Activated T-helper 1 cell treated with anti-CD3 and anti-CD28 coated beads, Interleukin-12 subunit alpha, Interleukin-12 subunit beta, Interleukin-2, Interleukin-4 antibody, amounts not matched to agents 30 ng/mL and 10 ng/mL and 1 ng/mL, durations not matched to agents 14 hours and 24 hours and 36 hours (primary cell): Measurements from ENCODE around the gene DDX24. TPM values are rescaled to one million over a fixed set of nuclear protein-coding genes. Genes with fewer than 3 reads are reported as not detected.
A peak's percentile ranks its signal among the peaks of the same experiment; 100 is the strongest.

Source experiments
- DNase-seq: peaks from one replicate; pipeline ENCODE4 v3.0.0; 2021; ENCODE audit warnings: low spot score
- H3K27ac Mint-ChIP-seq: one replicate; pipeline ENCODE4 v1.8.0; 2021; ENCODE audit warnings: mild to moderate bottlenecking, mixed read lengths
- H3K27me3 Mint-ChIP-seq: one replicate; pipeline ENCODE4 v1.8.0; 2022; ENCODE audit warnings: mild to moderate bottlenecking, moderate library complexity, mixed read lengths; ENCODE audit not compliant: insufficient read depth
- H3K36me3 Mint-ChIP-seq: one replicate; pipeline ENCODE4 v1.8.0; 2021; ENCODE audit warnings: low read depth, mixed read lengths
- H3K4me1 Mint-ChIP-seq: one replicate; pipeline ENCODE4 v1.8.0; 2021; ENCODE audit warnings: low read depth, mixed read lengths
- H3K4me3 Mint-ChIP-seq: one replicate; pipeline ENCODE4 v1.8.0; 2021; ENCODE audit warnings: mild to moderate bottlenecking, moderate library complexity, mixed read lengths
- H3K9me3 Mint-ChIP-seq: one replicate; pipeline ENCODE4 v1.8.0; 2021; ENCODE audit warnings: mixed read lengths
- intact Hi-C: fragments of 100-400 bp; cut with micrococcal nuclease; formaldehyde crosslinking; loops from one replicate; pipeline ENCODE4 v1.15.1; 2024
- total RNA-seq: library from RNA; stranded (reverse); gene quantifications from 2 replicates; pipeline ENCODE4 v1.2.3, GENCODE V29; 2022

The DDX24 gene
- total RNA-seq, 1 donor from 2014 or later = 271 TPM

DNA sequence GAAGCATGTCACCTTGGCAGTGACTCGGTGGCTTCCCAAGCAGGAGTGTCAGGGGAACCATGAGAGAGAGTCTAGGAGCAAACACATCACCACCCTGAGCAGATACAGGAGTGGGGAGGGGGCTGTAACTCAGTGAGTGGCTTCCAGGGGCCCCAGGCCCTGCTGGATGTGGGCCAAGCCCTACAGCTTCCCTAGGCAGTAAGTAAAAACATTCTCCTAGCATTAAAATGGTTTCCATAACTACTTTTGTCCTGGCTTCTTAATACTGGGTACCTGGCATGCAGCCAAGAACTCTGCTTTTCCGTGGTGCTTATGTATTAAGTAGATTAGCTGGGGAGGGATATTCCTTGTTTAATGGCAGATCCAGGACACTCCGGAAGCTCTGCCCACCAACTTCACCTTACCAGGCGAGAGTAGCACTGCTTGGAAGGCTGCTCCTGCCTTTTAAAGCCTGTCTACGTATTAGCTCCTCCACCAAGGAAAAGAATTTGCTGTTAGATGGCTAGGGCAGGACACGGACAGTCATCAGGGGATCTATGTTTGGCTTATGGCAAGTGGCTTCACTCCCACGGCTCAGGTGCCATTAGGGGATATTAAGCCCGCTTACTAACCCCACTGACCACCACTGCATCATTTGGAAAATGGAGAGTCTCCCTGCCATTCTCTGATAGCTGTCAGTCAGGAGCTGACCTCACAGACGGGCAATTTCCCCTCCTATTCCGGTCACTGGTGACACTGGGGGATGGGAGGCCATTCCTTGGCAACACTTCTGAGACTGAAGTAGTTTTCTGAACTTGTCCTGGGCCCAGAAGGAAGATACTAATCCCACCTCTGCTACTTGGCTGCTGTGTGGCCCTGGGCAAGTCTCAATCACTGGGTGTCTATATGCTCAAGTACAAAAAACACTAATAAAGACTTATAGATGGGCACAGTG, 32.0 kb downstream of the DDX24 start:
- DNase-seq = no peak
- no peaks in the 10 kb centered on the region for H3K9me3 Mint-ChIP-seq
- H3K36me3 Mint-ChIP-seq = peaks cover 46% of the 10 kb centered on the region
- no peaks in the 10 kb centered on the region for H3K27me3 Mint-ChIP-seq
- intact Hi-C loops = no loop called here
- H3K4me1 Mint-ChIP-seq = peaks cover 13% of the 10 kb centered on the region
- no peak overlapping the region for H3K4me3 Mint-ChIP-seq
- no peak overlapping the region for H3K27ac Mint-ChIP-seq

DNA sequence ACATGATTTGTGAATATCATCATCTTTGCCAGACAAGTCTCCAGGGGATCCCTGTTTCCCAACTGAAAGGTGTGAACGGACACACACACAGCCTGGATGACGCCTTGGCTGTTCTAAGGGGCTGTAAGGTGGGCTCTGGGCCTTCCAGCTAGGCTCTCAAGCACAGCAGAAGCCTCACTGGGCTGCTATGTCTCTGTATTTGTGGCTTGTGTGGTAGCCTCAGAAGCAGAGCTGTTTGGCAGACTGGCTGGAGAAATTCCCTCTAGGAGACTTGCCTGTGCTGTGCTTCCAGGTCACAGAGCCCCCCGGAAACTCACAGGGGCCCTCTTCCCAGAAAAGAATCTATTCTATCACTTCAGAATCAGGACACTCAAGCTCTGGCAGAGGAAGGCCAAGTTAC, 33.4 kb downstream of the DDX24 start:
- H3K9me3 Mint-ChIP-seq = no peaks in the 10 kb centered on the region
- H3K27me3 Mint-ChIP-seq = no peaks in the 10 kb centered on the region
- no peak overlapping the region for H3K4me3 Mint-ChIP-seq
- intact Hi-C loops = no loop called here
- H3K4me1 Mint-ChIP-seq = peaks cover 9% of the 10 kb centered on the region
- no peak for DNase-seq
- no peak overlapping the region for H3K27ac Mint-ChIP-seq
- H3K36me3 Mint-ChIP-seq = peaks cover 39% of the 10 kb centered on the region

DNA sequence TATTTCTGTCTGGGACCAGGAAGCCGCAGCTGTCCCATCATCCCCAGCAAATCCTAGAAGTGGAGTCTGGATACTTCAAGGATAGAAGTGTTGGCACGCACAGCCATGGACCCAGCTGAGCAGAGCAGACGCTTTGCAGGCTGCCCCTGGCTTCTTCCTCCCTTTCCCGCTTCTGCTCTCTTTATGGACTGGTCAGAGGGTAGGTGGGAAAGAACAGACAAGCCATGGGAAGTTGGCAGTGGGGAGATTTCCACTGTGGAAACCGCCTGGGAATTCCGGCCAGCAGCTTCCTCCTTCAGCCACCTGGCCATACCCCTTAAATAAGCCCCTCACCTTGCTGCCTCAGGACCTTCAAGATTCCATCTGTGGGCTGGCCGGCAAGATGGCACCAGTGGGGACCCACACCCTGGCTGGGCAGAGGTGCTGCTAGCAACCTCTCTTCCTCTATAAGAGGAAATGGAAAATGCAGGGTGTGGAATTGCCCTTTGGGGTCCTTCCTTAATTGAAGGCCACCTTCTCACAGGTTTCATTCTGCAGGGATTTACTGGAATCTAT, 34.2 kb downstream of the DDX24 start:
- intact Hi-C loops = no loop called here
- peaks cover 32% of the 10 kb centered on the region for H3K36me3 Mint-ChIP-seq
- no peak overlapping the region for H3K4me3 Mint-ChIP-seq
- peaks cover 1% of the 10 kb centered on the region for H3K4me1 Mint-ChIP-seq
- no peak for DNase-seq
- no peaks in the 10 kb centered on the region for H3K27me3 Mint-ChIP-seq
- H3K27ac Mint-ChIP-seq = no peak overlapping the region
- H3K9me3 Mint-ChIP-seq = no peaks in the 10 kb centered on the region

DNA sequence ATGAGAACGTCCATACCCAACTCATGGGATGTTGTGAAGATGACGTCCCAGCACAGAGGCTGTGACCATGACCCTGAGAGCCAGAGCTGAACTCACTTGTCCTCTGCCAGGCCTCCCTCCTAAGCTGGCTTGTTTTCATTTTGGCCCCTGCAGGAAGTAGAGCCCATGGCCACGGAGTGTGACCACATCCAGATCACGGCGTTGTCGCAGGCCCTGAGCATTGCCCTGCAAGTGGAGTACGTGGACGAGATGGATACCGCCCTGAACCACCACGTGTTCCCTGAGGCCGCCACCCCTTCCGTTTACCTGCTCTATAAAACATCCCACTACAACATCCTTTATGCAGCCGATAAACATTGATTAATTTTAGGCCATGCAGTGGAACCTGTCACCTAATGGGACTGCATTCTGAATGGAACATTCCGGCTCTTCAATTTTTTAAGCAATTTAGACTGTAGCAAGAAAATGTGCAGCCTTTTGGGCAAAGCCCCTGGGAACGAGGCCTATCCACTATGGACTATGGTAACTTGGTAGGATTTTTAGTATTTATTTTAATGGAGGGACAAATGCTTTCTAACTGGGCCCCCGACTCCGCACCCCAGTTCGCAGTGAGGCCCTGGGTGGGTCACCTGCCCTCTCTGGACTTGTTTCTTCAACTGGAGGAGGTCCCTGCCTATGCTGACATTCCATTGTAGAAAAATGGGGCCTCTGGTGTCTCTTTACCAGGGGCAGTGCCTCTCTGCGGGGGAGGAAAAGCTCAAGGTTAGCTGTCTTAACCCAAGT, 35.2 kb downstream of the DDX24 start:
- Mint-ChIP-seq H3K4me1 (no peaks in the 10 kb centered on the region), H3K27ac (peak overlapping the region; percentile 20), H3K9me3 (no peaks in the 10 kb centered on the region), H3K36me3 (peaks cover 26% of the 10 kb centered on the region), H3K27me3 (no peaks in the 10 kb centered on the region), H3K4me3 (no peak overlapping the region)
- intact Hi-C loops = no loop called here
- DNase-seq = no peak

DNA sequence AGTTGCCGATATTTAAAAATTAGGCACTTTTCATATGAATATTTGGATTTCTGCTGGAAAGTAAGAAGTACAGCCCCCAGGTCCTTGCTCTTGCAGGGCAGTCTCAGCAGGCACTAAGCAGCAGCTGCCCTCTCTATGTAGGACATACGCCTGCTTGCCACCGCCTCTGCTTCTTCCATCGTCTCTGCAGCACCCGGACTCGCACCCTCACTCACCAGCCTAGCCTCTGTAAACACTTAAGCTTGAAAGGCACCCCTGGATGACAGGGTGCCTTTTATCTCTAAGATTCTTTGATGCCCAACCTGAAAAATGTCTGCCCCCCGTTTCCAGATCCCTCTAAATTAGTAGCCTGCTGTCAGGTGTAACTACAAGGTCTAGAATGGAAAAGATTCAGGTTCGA, 35.9 kb downstream of the DDX24 start:
- DNase-seq = no peak
- H3K9me3 Mint-ChIP-seq = no peaks in the 10 kb centered on the region
- H3K36me3 Mint-ChIP-seq = peaks cover 22% of the 10 kb centered on the region
- H3K4me3 Mint-ChIP-seq = no peak overlapping the region
- H3K27ac Mint-ChIP-seq = no peak overlapping the region
- H3K27me3 Mint-ChIP-seq = no peaks in the 10 kb centered on the region
- intact Hi-C loops = no loop called here
- H3K4me1 Mint-ChIP-seq = no peaks in the 10 kb centered on the region

DNA sequence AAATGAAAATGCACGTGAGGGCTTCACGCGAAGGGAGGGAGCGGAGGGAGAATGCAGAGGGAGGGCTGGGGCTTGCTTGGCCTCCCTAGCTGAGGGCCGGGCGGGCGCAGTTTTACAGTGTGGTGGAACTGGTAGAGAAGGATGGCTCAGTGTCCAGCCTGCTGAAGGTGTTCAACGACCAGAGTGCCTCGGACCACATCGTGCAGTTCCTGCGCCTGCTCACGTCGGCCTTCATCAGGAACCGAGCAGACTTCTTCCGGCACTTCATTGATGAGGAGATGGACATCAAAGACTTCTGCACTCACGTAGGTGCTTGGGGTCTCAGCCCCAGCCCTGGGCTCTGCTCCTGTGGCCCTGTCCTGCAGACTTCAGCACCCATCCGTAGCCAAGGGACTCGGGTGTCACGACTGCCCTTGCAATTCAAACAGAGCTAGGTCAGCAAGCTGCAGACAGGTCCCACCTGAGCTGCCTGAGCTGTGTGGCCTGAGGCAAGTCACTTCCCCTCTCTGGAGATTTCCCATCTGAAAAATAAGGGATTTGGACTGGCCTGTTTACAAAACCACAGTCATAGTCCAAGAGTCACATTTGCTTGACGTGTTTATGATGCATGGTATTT, 36.4 kb downstream of the DDX24 start:
- intact Hi-C loops = no loop called here
- DNase-seq = no peak
- no peaks in the 10 kb centered on the region for H3K9me3 Mint-ChIP-seq
- H3K27me3 Mint-ChIP-seq = no peaks in the 10 kb centered on the region
- H3K36me3 Mint-ChIP-seq = peaks cover 18% of the 10 kb centered on the region
- H3K27ac Mint-ChIP-seq = no peak overlapping the region
- no peaks in the 10 kb centered on the region for H3K4me1 Mint-ChIP-seq
- H3K4me3 Mint-ChIP-seq = no peak overlapping the region

DNA sequence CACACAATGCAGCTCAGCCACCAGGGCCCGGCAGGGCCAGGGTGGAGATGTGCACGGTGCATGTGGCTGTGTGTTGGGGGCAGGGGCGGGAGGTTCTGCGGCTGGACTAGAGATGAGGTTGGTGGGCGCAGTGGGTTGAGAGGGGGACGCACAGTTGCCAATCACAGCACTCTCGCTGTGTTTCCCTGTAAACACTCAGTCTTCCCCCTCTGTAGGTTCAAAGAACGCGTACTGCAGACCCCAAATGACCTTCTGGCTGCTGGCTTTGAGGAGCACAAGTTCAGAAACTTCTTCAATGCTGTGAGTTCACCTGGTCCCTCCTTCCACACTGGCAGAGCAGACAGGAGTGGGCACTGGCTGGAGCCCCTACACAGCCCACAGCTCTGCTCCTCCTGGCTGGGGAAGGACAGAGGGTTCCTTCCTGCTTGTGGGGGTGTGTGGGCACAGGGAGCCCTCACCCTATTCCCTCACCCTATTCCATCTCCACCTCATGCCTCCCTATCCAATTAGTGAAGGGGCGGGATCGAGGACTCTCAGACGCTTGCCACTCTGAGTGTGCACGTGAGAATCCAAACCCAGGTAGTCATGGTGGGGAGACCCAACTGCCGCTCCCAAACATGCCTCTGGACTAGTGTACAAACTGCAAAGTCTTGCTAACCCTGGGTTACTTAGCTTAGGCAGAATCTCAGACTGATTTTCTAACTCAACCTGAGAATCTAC, 37.1 kb downstream of the DDX24 start:
- Mint-ChIP-seq H3K27ac (no peak overlapping the region), H3K4me3 (no peak overlapping the region), H3K27me3 (no peaks in the 10 kb centered on the region), H3K36me3 (peaks cover 18% of the 10 kb centered on the region), H3K9me3 (no peaks in the 10 kb centered on the region), H3K4me1 (no peaks in the 10 kb centered on the region)
- intact Hi-C loops = no loop called here
- no peak for DNase-seq

DNA sequence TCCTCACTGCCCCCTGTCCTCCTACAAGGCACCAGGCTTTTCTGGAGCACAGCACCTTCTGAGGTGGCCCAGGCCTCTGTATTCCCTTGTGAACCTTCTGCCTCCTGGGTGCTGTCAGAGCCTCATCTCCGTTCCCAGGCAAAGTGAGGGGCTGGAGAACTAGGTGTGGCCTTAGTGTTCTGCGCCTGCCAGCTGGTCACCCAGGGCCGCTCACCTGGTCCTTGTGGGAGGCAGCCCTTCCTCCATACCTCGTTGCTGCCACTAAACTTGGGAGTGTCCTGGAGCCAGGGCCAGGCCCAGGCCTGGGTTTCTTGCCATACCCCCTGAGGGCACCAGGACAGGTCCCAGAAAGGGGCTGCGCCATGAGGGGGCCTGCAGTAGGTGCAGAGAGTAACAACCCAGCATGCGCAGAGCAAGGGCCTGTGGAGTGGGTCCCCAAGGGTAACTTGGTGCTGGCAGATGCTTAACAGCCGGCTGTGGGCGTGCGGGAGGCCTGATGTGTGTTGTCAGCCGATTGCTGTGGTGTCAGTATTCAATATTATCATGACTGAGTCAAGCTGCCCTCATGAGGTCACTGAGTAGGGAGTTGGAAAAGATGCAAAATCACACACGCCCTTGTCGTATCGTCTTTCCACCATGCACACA, 37.8 kb downstream of the DDX24 start:
- H3K27ac Mint-ChIP-seq = no peak overlapping the region
- peaks cover 15% of the 10 kb centered on the region for H3K36me3 Mint-ChIP-seq

DNA sequence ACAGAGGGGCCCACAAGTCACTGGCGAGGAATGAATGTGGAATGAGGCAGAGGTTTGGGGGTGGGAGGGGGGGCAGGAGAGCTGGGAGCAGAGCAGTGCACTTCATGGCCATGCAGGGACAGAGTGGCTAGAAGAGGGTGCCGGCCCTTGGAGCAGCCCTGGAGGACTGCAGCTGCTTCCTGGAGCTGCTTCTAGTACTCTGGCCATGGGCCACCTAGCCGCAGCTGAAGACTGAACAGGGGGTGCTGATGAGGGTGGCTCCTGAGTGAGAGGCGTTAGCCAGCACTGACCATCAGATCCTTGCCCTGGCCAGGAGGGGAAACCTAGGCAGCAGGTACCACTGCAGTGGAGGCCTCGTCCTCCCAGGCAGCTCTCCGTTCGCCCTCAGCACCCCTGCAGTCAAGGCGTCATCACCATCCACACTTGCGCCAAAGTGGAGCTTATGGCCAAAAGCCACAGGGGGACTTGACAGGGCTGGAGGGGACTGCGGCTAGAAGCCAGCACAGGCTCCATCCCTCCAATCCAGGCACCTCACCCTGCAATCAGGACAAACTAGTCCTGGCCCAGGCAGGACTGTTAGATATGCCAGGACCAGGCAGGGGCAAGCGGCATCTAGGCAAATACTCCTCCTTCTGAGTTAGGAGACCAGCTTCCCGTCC, 38.4 kb downstream of the DDX24 start:
- H3K27ac Mint-ChIP-seq = no peak overlapping the region
- no peak overlapping the region for H3K4me3 Mint-ChIP-seq
- intact Hi-C loops = no loop called here
- peaks cover 9% of the 10 kb centered on the region for H3K36me3 Mint-ChIP-seq
- no peaks in the 10 kb centered on the region for H3K4me1 Mint-ChIP-seq
- H3K9me3 Mint-ChIP-seq = no peaks in the 10 kb centered on the region
- H3K27me3 Mint-ChIP-seq = no peaks in the 10 kb centered on the region
- DNase-seq = no peak

More for the DNA sequence above, 37.8 kb downstream of the DDX24 start:
- H3K27me3 Mint-ChIP-seq = no peaks in the 10 kb centered on the region
- H3K4me1 Mint-ChIP-seq = no peaks in the 10 kb centered on the region
- intact Hi-C loops = no loop called here
- DNase-seq = no peak
- no peaks in the 10 kb centered on the region for H3K9me3 Mint-ChIP-seq
- H3K4me3 Mint-ChIP-seq = no peak overlapping the region

DNA sequence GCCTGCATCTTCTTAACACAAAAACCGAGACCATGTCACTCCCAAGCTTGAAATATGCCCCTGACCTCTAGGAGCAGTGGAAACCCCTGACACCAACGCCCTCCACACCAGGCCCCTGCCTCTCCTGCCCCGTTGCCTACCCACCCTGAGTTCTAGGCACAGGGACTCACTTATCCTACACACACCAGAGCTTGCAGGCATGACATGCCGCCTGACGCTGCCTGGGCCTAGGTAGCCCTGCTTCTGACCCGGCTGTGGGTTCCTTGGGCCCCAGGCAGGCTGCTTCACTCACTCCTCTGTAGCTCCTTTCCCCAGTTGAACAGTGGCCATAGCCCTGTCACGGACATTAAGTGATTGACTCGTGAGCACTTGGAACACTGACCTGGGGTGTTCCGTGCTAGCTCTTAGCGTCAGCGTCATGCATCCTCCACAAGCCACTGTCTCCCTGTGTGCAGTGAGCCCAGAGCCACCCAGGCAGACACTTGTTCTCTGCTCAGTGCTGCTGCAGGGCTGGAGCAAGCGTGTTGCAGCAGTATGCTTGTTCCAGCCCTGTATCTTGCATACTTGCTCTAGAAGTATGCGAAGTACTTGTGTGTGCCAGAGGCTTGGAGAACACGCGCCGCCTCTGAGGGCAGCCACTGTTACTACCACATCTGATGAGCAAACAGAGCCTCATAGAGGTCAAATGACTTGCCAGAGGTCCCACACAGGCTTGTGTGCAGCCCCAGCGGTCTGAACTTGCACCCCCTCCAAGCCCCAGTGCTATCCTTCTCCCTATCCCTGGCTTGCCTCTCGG, 39.3 kb downstream of the DDX24 start:
- H3K27ac Mint-ChIP-seq = no peak overlapping the region

DNA sequence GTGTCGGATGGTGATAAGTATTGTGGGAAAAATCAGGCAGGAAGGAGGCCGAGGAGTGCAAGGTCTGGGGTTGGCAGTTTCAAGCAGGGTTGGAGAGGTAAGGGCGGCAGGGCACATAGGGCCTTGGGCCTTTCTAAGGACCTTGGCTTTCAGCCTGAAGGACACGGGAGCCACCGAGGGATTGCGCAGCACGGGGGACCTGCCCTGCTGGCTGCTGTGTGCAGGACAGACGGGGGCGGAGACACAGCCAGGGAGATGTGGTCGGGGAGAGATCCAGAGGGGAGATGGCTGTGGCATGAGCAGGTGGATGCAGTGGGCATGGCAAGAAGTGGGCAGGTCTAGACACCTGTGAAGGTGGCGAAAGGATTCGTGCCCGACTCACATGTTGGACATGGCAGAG, 40.2 kb downstream of the DDX24 start:
- DNase-seq = no peak
- H3K27me3 Mint-ChIP-seq = no peaks in the 10 kb centered on the region
- H3K27ac Mint-ChIP-seq = peak overlapping the region; percentile 6
- intact Hi-C loops = no loop called here
- H3K4me1 Mint-ChIP-seq = peaks cover 5% of the 10 kb centered on the region
- H3K36me3 Mint-ChIP-seq = peaks cover 5% of the 10 kb centered on the region
- no peak overlapping the region for H3K4me3 Mint-ChIP-seq
- no peaks in the 10 kb centered on the region for H3K9me3 Mint-ChIP-seq

More for the DNA sequence above, 39.3 kb downstream of the DDX24 start:
- intact Hi-C loops = no loop called here
- Mint-ChIP-seq H3K9me3 (no peaks in the 10 kb centered on the region), H3K27me3 (no peaks in the 10 kb centered on the region), H3K36me3 (peaks cover 5% of the 10 kb centered on the region), H3K4me3 (no peak overlapping the region), H3K4me1 (peaks cover 2% of the 10 kb centered on the region)
- DNase-seq = no peak
